Mucosa of stomach (tissue), 1 donor: ENCODE data around the gene ARHGAP44.

ENCODE experiments used
- H3K27me3 ChIP-seq: one replicate; pipeline ENCODE4 v1.7.0; 2013; ENCODE audit warnings: mild to moderate bottlenecking, low read length; ENCODE audit not compliant: control insufficient read depth, insufficient read depth
- H3K36me3 ChIP-seq: one replicate; pipeline ENCODE4 v1.7.0; 2013; ENCODE audit warnings: low read length; ENCODE audit not compliant: control insufficient read depth, insufficient read depth
- H3K4me1 ChIP-seq: one replicate; pipeline ENCODE4 v1.7.0; 2013; ENCODE audit warnings: mild to moderate bottlenecking, low read length; ENCODE audit not compliant: control insufficient read depth, insufficient read depth
- H3K4me3 ChIP-seq: one replicate; pipeline ENCODE4 v1.7.0; 2013; ENCODE audit warnings: low read length
- H3K9ac ChIP-seq: one replicate; pipeline ENCODE4 v1.7.0; 2013; ENCODE audit warnings: mild to moderate bottlenecking, low read length, moderate library complexity
- H3K9me3 ChIP-seq: one replicate; pipeline ENCODE4 v1.7.0; 2013; ENCODE audit warnings: mild to moderate bottlenecking, low read length, moderate library complexity; ENCODE audit not compliant: control insufficient read depth
- donor health status: Pancreatic carcinoma.

Gene ARHGAP44

GRCh38 chr17:12952012-12952411 lies 162.7 kb downstream of the ARHGAP44 start:
- Histone ChIP-seq H3K4me1 (no peaks in the 10 kb centered on the region), H3K9ac (no peak overlapping the region), H3K27me3 (no peaks in the 10 kb centered on the region), H3K9me3 (no peaks in the 10 kb centered on the region), H3K4me3 (no peak overlapping the region), H3K36me3 (no peaks in the 10 kb centered on the region)

- no peak overlapping the region for H3K9ac ChIP-seq
- no peaks in the 10 kb centered on the region for H3K9me3 ChIP-seq
- H3K27me3 ChIP-seq: no peaks in the 10 kb centered on the region
- no peaks in the 10 kb centered on the region for H3K36me3 ChIP-seq
- H3K4me3 ChIP-seq: no peak overlapping the region
- H3K4me1 ChIP-seq: no peaks in the 10 kb centered on the region
These were observed 163.9 kb downstream of the ARHGAP44 start for GRCh38 chr17:12953156-12953555.

GRCh38 chr17:12955521-12955920 lies 166.2 kb downstream of the ARHGAP44 start:
- no peaks in the 10 kb centered on the region for H3K36me3 ChIP-seq
- H3K27me3 ChIP-seq: no peaks in the 10 kb centered on the region
- H3K4me1 ChIP-seq: no peaks in the 10 kb centered on the region
- no peak overlapping the region for H3K9ac ChIP-seq
- H3K4me3 ChIP-seq: no peak overlapping the region
- H3K9me3 ChIP-seq: no peaks in the 10 kb centered on the region

GRCh38 chr17:12958786-12959185 lies 169.5 kb downstream of the ARHGAP44 start:
- H3K36me3 ChIP-seq: no peaks in the 10 kb centered on the region

GRCh38 chr17:12959441-12959840 lies 170.1 kb downstream of the ARHGAP44 start:
- H3K4me1 ChIP-seq: no peaks in the 10 kb centered on the region
- no peaks in the 10 kb centered on the region for H3K36me3 ChIP-seq
- H3K9me3 ChIP-seq: no peaks in the 10 kb centered on the region
- no peak overlapping the region for H3K4me3 ChIP-seq
- H3K27me3 ChIP-seq: no peaks in the 10 kb centered on the region
- H3K9ac ChIP-seq: no peak overlapping the region

More at GRCh38 chr17:12958786-12959185, 169.5 kb downstream of the ARHGAP44 start:
- no peak overlapping the region for H3K4me3 ChIP-seq
- no peak overlapping the region for H3K9ac ChIP-seq
- no peaks in the 10 kb centered on the region for H3K27me3 ChIP-seq
- no peaks in the 10 kb centered on the region for H3K9me3 ChIP-seq
- no peaks in the 10 kb centered on the region for H3K4me1 ChIP-seq

- no peaks in the 10 kb centered on the region for H3K36me3 ChIP-seq
- H3K27me3 ChIP-seq: no peaks in the 10 kb centered on the region
- H3K9ac ChIP-seq: no peak overlapping the region
- no peak overlapping the region for H3K4me3 ChIP-seq
- no peaks in the 10 kb centered on the region for H3K4me1 ChIP-seq
- no peaks in the 10 kb centered on the region for H3K9me3 ChIP-seq
These were observed 172.4 kb downstream of the ARHGAP44 start for GRCh38 chr17:12961655-12962054.

- no peak overlapping the region for H3K4me3 ChIP-seq
- no peak overlapping the region for H3K9ac ChIP-seq
These were observed 174.2 kb downstream of the ARHGAP44 start for GRCh38 chr17:12963505-12963904.

GRCh38 chr17:12964162-12964561 lies 174.9 kb downstream of the ARHGAP44 start:
- H3K27me3 ChIP-seq: no peaks in the 10 kb centered on the region
- H3K4me1 ChIP-seq: no peaks in the 10 kb centered on the region
- no peak overlapping the region for H3K4me3 ChIP-seq
- no peaks in the 10 kb centered on the region for H3K9me3 ChIP-seq
- H3K9ac ChIP-seq: no peak overlapping the region
- no peaks in the 10 kb centered on the region for H3K36me3 ChIP-seq

More at GRCh38 chr17:12963505-12963904, 174.2 kb downstream of the ARHGAP44 start:
- Histone ChIP-seq H3K36me3 (no peaks in the 10 kb centered on the region), H3K27me3 (no peaks in the 10 kb centered on the region), H3K9me3 (no peaks in the 10 kb centered on the region), H3K4me1 (no peaks in the 10 kb centered on the region)

GRCh38 chr17:12964840-12965239 lies 175.5 kb downstream of the ARHGAP44 start:
- H3K9ac ChIP-seq: no peak overlapping the region
- H3K4me1 ChIP-seq: no peaks in the 10 kb centered on the region
- H3K27me3 ChIP-seq: no peaks in the 10 kb centered on the region
- no peaks in the 10 kb centered on the region for H3K9me3 ChIP-seq
- H3K4me3 ChIP-seq: no peak overlapping the region
- H3K36me3 ChIP-seq: no peaks in the 10 kb centered on the region

- Histone ChIP-seq H3K4me3 (no peak overlapping the region), H3K9ac (no peak overlapping the region), H3K27me3 (no peaks in the 10 kb centered on the region), H3K4me1 (no peaks in the 10 kb centered on the region), H3K9me3 (no peaks in the 10 kb centered on the region), H3K36me3 (no peaks in the 10 kb centered on the region)
These were observed 176.7 kb downstream of the ARHGAP44 start for GRCh38 chr17:12965988-12966387.

- Histone ChIP-seq H3K4me1 (no peaks in the 10 kb centered on the region), H3K9ac (no peak overlapping the region), H3K27me3 (no peaks in the 10 kb centered on the region), H3K36me3 (no peaks in the 10 kb centered on the region), H3K9me3 (no peaks in the 10 kb centered on the region), H3K4me3 (no peak overlapping the region)
These were observed 177.1 kb downstream of the ARHGAP44 start for GRCh38 chr17:12966413-12966812.

- Histone ChIP-seq H3K9me3 (no peaks in the 10 kb centered on the region), H3K4me1 (no peaks in the 10 kb centered on the region), H3K27me3 (no peaks in the 10 kb centered on the region), H3K36me3 (no peaks in the 10 kb centered on the region), H3K4me3 (no peak overlapping the region), H3K9ac (no peak overlapping the region)
These were observed 178.7 kb downstream of the ARHGAP44 start for GRCh38 chr17:12967962-12968361.

GRCh38 chr17:12973496-12974004 lies 184.3 kb downstream of the ARHGAP44 start:
- no peak overlapping the region for H3K4me3 ChIP-seq
- no peaks in the 10 kb centered on the region for H3K27me3 ChIP-seq
- no peak overlapping the region for H3K9ac ChIP-seq
- H3K36me3 ChIP-seq: no peaks in the 10 kb centered on the region
- H3K4me1 ChIP-seq: peaks cover 6% of the 10 kb centered on the region
- no peaks in the 10 kb centered on the region for H3K9me3 ChIP-seq
